Muscle of leg (tissue), 11 donors: Measurements from ENCODE around the gene ITGA1. TPM values are rescaled to one million over a fixed set of nuclear protein-coding genes. Genes with fewer than 3 reads are reported as not detected.
A peak's percentile ranks its signal among the peaks of the same experiment; 100 is the strongest.

ENCODE experiments used
- DNase-seq: peaks from one replicate; pipeline ENCODE4 v3.0.0; 2013
- H3K27ac ChIP-seq: one replicate; pipeline ENCODE4 v1.5.1; 2013; ENCODE audit warnings: mild to moderate bottlenecking, low read length, control low read depth
- H3K27me3 ChIP-seq: one replicate; pipeline ENCODE4 v1.6.1; 2013; ENCODE audit warnings: low read length; ENCODE audit not compliant: control insufficient read depth, insufficient read depth
- H3K36me3 ChIP-seq: one replicate; pipeline ENCODE4 v1.6.1; 2013; ENCODE audit warnings: low read length; ENCODE audit not compliant: control insufficient read depth, insufficient read depth
- H3K4me1 ChIP-seq: one replicate; pipeline ENCODE4 v1.6.1; 2013; ENCODE audit warnings: low read length; ENCODE audit not compliant: control insufficient read depth, insufficient read depth
- H3K4me3 ChIP-seq: one replicate; pipeline ENCODE4 v1.5.1; 2013; ENCODE audit warnings: low read length, control low read depth
- H3K9me3 ChIP-seq: replicated peaks from 2 replicates; pipeline ENCODE4 v1.6.1; 2013; ENCODE audit warnings: low read depth, low read length; ENCODE audit not compliant: control insufficient read depth
- WGBS: methylation state at CpG from one replicate; pipeline ENCODE4 v1.1.5; 2013; ENCODE audit warnings: missing lambda C conversion rate; ENCODE audit not compliant: insufficient coverage; 5-methylcytosine and 5-hydroxymethylcytosine counted together
- polyA plus RNA-seq, 8 donors: library from polyadenylated mRNA; unstranded; fragments of 120-200 nt; gene quantifications; one replicate each; pipeline versions ENCODE4 v1.2.1 to v1.2.3, GENCODE V29; 2013; ENCODE audit warnings: inconsistent platforms in 1 of 8, low replicate concordance in 1 of 8; ENCODE audit not compliant: insufficient read length in 8 of 8, insufficient read depth in 1 of 8
- total RNA-seq: library from RNA; stranded (reverse); fragments of 120-200 nt; gene quantifications from one replicate; pipeline ENCODE4 v1.2.4, GENCODE V29; 2013

Gene ITGA1
- total and polyA plus RNA-seq, 9 donors: 11.5 to 36.5 (median 21.6) TPM

DNA sequence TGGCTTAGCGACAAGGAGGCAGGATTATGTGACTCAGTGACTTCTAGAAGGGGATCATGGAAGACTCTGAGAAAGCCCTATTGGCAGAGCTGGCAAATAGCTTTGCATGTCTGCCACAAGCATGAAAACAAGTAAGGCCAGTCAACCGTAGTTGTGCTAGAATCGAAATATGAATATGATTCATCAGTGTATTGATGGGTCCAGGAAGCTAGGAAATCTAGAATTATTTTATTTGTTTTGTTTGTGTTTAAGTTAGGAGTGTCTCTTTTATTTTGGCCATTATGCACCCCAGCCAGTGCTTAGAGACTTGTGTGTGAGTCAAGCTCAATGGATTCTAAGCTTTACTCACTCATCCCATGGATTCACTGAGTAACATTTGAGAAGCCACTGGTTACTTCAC lies 197.6 kb downstream of the ITGA1 start:
- 100% methylated on average over 2 of the region's 3 CpGs for WGBS
- H3K4me1 ChIP-seq: peaks cover 11% of the 10 kb centered on the region

DNA sequence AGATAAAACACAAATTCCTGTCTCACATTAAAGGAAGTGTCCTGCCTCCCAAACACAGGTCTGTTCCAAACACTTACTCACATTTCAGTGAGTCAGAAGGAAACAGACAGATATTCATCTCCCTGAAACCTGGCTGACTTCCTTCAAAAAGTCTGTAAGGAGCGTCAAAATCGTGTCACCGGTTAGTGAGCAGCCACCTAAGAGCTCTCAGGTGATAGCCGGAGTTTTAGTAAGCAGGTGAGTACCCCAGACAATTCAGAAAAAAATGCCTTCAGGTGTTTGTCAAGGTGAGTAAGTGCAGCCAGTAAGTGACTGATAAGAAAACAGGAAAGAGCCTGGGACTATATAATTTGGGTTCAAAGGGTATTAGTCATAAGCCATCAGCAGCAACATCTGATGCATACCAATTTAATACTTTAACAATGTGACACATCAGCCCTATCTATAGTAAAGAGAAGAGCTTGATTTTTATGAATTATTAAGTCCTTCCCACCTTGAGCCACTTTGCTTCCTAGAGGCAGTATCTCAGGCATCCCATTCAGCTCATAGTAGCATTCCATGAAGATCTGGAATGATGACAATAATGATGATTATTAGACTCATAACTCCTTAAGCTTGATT lies 200.1 kb downstream of the ITGA1 start:
- peak; percentile 26 for DNase-seq
- no peaks in the 10 kb centered on the region for H3K9me3 ChIP-seq
- H3K27me3 ChIP-seq: peaks cover 16% of the 10 kb centered on the region
- H3K4me3 ChIP-seq: no peak overlapping the region
- no peak overlapping the region for H3K27ac ChIP-seq
- peaks cover 13% of the 10 kb centered on the region for H3K4me1 ChIP-seq
- H3K36me3 ChIP-seq: no peaks in the 10 kb centered on the region
- WGBS: 54% methylated on average over 4 of the region's 4 CpGs

More for the DNA sequence above, 197.6 kb downstream of the ITGA1 start:
- Histone ChIP-seq H3K36me3 (no peaks in the 10 kb centered on the region), H3K27me3 (peaks cover 16% of the 10 kb centered on the region), H3K4me3 (no peak overlapping the region), H3K9me3 (no peaks in the 10 kb centered on the region), H3K27ac (no peak overlapping the region)
- no peak for DNase-seq

DNA sequence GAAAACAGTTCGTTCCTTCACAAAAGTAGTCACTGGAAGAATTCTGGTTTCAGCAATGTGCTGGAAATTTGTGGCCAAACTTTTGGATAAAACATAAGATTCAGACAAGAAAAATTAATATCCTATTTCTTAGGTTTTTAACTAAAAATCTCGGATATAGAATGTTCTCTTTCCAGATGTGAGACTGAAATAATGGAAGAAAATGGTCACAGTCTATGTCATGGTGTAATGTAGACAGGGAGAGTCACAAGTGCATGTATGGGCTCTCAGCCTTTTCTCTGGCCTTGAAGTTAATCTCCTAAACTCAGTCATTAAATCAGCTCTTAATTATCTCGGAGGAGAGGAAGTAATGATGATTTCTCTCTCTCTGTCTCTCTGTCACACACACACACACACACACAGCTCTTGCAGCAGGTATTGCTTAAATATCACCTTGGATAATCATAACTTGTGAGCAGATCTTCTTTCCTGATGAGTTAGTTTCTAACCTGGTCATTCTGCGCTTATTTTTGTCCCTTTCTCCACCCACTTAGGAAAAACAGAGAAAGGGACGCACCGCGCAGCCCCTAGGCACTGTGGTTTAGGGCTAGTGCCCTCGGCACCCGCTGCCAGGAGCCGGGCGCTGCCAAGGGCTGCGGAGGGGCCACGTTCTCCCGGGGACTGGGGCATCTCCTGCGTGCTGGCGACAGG lies 200.8 kb downstream of the ITGA1 start:
- Histone ChIP-seq H3K4me1 (peaks cover 13% of the 10 kb centered on the region), H3K36me3 (no peaks in the 10 kb centered on the region), H3K27ac (no peak overlapping the region), H3K4me3 (peak overlapping the region; percentile 61), H3K27me3 (peaks cover 16% of the 10 kb centered on the region), H3K9me3 (no peaks in the 10 kb centered on the region)
- WGBS: 5% methylated on average over 13 of the region's 16 CpGs
- DNase-seq: peak; percentile 48

DNA sequence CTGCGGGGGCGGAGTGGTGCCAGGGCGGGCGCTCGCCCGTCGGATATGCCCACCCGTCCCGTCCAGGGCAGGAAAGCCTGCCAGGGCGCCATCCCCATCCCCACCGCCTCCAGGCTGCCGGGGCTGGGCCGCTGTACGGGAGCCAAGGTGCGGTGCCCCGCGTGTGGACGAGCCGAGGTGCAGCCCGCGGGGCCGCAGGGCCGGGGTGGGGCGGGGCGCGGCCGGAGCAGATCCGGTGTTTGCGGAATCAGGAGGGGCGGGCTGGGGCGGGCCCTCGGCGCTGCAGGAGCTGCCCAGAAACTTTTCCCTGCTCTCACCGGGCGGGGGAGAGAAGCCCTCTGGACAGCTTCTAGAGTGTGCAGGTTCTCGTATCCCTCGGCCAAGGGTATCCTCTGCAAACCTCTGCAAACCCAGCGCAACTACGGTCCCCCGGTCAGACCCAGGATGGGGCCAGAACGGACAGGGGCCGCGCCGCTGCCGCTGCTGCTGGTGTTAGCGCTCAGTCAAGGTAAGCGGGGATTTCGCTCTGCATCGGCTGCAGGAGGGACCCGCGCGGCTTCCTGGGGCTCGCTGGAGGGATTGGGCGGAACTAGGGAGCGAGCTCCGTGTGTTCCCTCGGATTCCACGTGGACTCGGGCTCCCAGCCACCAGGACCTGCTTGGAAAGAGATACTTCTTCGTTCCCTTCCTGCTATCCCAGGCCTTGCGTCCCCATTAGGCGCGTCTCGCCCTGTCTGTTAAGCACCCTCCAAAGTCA lies 201.5 kb downstream of the ITGA1 start, which contains the start of gene ITGA2:
Gene ITGA2 (plus strand): TSS at position 328 of the 756 bp plus-strand sequence. CDS start 117 bp downstream, at position 445.
- H3K4me3 ChIP-seq: peak within 1 kb of the TSS; percentile 61
- H3K9me3 ChIP-seq: no peaks in the 10 kb centered on the region
- H3K36me3 ChIP-seq: no peaks in the 10 kb centered on the region
- H3K27ac ChIP-seq: peak within 1 kb of the TSS; percentile 59
- H3K4me1 ChIP-seq: peaks cover 13% of the 10 kb centered on the region
- under 1% methylated on average over 63 of the region's 64 CpGs for WGBS
- H3K27me3 ChIP-seq: peaks cover 16% of the 10 kb centered on the region
- DNase-seq: peak; percentile 71

DNA sequence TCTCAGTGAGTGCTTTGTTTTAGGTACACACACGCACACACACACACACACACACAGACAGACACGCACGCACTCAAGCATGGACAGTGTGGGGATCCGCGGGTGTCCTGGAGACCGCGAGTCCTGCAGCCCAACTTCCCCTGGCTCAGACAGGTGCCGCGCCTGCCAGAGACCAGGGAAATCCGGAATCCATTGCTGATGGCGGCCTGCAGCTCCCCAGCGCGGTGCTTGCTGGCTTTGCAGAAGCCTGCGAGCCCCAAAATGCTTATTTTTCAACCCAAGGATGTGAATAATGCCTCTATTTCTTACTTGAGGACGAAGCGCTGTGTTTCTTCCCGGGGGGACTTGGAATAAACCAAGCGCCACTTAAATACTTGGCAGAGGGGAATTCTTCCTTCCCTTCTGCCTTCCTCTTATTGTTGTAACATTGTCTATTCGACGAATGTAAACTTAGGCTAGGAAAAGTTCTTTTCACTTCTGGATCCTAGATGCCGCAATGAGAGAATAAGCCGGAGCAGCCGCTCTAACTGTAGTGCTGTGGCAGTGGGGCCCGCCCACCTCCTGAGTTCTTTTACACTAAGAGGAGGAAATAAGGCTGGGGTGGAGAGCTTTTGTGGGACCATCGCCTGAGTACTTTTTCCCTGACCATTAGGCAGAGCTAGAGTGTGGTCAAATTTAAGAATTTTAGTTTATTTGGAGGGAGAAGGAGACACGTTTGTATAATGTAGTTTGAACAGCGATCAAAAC lies 202.2 kb downstream of the ITGA1 start:
- 3% methylated on average over 18 of the region's 27 CpGs for WGBS
- H3K4me1 ChIP-seq: peaks cover 13% of the 10 kb centered on the region
- no peaks in the 10 kb centered on the region for H3K36me3 ChIP-seq
- peak overlapping the region; percentile 61 for H3K4me3 ChIP-seq
- H3K27ac ChIP-seq: peak overlapping the region; percentile 59
- peak; percentile 70 for DNase-seq
- H3K27me3 ChIP-seq: peaks cover 16% of the 10 kb centered on the region
- H3K9me3 ChIP-seq: no peaks in the 10 kb centered on the region

DNA sequence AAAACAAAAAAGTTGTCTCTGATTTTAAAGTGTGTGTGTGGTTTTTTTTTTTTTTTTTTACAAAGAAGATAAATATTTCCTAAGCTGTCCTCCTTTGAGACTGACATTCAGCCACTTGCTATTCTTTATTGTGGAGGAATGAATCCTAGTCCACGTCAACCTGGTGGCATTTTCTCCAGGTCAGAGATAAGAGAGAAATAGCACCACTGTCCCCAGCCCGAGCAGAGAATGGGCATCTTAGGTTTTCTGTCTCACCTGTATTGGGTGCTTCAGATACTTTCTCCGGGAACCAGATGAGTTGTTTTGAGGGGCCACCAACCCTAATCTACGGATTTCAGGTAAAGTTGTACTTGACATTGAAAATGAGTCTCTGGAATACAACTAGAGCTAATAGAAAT lies 202.8 kb downstream of the ITGA1 start:
- Histone ChIP-seq H3K27ac (peak overlapping the region; percentile 59), H3K4me3 (peak overlapping the region; percentile 61)
- WGBS: no CpG with 5 or more reads among the region's 4 CpGs

DNA sequence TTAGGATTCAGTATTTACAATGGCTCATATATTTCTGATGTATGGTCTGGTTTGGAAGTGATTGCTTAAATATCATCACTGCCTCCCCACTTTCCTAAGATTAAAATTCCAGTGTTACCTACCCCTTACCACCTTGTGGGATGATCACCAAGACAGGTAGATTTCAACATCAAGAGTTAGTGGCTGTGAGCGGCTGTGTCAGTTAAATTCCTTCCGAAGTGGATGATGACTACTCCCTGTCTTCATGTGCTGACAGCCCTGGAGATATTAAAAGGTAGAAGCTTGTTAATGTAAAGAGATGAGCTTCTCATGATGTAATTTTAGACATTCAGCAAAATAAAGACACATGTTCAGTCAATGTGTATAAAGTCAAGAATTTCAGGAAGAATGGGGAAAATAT lies 205.7 kb downstream of the ITGA1 start:
- no peak for DNase-seq
- WGBS: no CpG with 5 or more reads among the region's 2 CpGs
- no peak overlapping the region for H3K27ac ChIP-seq

More for the DNA sequence above, 202.8 kb downstream of the ITGA1 start:
- Histone ChIP-seq H3K4me1 (peaks cover 13% of the 10 kb centered on the region), H3K36me3 (no peaks in the 10 kb centered on the region), H3K27me3 (peaks cover 16% of the 10 kb centered on the region), H3K9me3 (no peaks in the 10 kb centered on the region)
- DNase-seq: no peak

DNA sequence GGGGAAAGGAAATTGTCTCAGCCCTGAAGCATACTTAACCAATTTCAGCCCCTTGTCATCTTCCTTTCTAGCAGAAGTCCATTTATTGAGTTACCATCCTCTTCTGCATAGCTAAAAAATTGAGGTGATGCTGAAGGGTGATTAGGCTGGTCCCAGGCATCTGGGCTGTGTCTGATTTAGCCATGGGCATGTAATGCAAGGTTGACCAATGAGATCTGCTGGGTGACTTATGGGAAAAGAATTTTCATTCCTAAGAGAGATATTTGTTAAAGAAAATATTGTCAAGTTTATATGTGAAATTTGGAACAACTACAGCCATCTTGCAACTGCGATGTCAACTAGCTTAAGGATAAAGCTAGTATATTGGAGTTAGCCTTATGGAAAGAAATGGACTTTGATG lies 206.6 kb downstream of the ITGA1 start:
- Histone ChIP-seq H3K9me3 (no peaks in the 10 kb centered on the region), H3K27ac (no peak overlapping the region), H3K4me3 (no peak overlapping the region), H3K4me1 (peaks cover 13% of the 10 kb centered on the region), H3K27me3 (peaks cover 10% of the 10 kb centered on the region), H3K36me3 (no peaks in the 10 kb centered on the region)
- DNase-seq: no peak
- 75% methylated on average over 1 of the region's 1 CpG for WGBS

More for the DNA sequence above, 205.7 kb downstream of the ITGA1 start:
- peaks cover 16% of the 10 kb centered on the region for H3K27me3 ChIP-seq
- no peak overlapping the region for H3K4me3 ChIP-seq
- H3K9me3 ChIP-seq: no peaks in the 10 kb centered on the region
- peaks cover 13% of the 10 kb centered on the region for H3K4me1 ChIP-seq
- no peaks in the 10 kb centered on the region for H3K36me3 ChIP-seq

DNA sequence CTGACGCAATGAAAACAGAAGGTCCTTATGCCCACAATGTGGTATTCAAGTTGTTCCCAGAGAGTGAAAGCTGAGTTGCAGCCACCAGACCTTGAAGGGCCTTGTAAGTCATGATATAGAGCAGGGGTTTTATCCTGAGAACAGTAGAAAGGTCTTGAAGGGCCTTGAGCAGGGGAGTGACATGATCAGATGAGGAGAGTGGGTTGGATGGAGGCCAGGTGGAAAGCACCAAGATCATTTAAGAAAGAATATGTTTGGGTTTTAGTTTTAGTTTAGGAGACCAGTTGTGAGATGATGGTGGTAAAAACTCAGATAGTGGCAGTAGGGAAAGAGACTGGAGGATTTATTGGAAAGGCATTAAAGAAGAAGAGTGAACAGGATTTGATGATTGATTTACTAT lies 207.4 kb downstream of the ITGA1 start:
- Histone ChIP-seq H3K36me3 (no peaks in the 10 kb centered on the region), H3K27ac (no peak overlapping the region), H3K4me1 (peaks cover 4% of the 10 kb centered on the region), H3K9me3 (no peaks in the 10 kb centered on the region), H3K4me3 (no peak overlapping the region), H3K27me3 (peaks cover 2% of the 10 kb centered on the region)
- no CpG with 5 or more reads among the region's 1 CpG for WGBS
- DNase-seq: no peak
